ENCODE measurements around the gene SBK3.
A peak's percentile ranks its signal among the peaks of the same experiment; 100 is the strongest.

Gene SBK3

GRCh38 chr19:55519451-55520311 lies 25.7 kb downstream of the SBK3 start:
- no peak for DNase-seq (ENCODE audit: low spot score)

DNA sequence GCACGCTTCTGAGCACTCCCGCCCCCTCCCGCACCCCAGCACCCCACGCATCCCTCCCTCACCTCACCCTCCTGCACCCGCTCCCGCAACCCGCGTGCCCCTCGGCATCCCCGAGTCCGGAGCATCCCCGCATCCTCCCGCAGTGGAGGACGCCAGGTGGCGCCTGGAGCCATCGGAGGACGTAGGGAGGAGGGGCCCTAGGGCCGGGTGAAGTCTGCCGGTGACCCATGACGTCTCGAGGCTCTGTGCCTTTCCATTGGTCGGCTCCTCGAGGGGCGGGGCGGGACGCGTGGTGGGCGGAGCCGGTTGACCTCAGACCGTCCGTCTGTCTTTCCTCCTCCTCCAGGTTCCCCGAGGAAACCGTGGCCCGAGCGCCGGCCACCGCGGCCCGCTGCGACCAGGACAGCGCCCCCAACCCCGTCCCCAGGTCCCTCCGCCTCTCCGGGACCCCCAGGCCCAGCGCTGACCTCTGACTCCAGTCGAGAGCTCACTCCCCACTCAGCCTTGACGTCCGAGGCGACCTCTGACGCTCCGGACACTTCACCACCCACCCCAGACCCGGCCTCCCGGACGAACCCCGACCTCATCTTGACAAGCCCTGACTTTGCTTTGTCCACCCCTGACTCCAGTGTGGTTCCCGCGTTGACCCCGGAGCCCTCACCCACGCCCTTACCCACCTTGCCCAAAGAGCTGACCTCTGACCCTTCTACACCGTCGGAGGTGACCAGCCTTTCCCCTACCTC lies 28.3 kb downstream of the SBK3 start:
- DNase-seq (ENCODE audit: low spot score), result peak; percentile 100
- TF ChIP-seq, protein P1, sequence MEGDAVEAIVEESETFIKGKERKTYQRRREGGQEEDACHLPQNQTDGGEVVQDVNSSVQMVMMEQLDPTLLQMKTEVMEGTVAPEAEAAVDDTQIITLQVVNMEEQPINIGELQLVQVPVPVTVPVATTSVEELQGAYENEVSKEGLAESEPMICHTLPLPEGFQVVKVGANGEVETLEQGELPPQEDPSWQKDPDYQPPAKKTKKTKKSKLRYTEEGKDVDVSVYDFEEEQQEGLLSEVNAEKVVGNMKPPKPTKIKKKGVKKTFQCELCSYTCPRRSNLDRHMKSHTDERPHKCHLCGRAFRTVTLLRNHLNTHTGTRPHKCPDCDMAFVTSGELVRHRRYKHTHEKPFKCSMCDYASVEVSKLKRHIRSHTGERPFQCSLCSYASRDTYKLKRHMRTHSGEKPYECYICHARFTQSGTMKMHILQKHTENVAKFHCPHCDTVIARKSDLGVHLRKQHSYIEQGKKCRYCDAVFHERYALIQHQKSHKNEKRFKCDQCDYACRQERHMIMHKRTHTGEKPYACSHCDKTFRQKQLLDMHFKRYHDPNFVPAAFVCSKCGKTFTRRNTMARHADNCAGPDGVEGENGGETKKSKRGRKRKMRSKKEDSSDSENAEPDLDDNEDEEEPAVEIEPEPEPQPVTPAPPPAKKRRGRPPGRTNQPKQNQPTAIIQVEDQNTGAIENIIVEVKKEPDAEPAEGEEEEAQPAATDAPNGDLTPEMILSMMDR (IDR thresholded peaks at IDR 0.05; ENCODE audit: extremely low read depth, missing control alignments), result peak; percentile 73

More at GRCh38 chr19:55519451-55520311, 25.7 kb downstream of the SBK3 start:
- TF ChIP-seq, protein P1 (IDR thresholded peaks at IDR 0.05; ENCODE audit: extremely low read depth, missing control alignments), result no peak

- DNase-seq (ENCODE audit: low spot score), result no peak
- TF ChIP-seq, protein P1 (IDR thresholded peaks at IDR 0.05; ENCODE audit: extremely low read depth, missing control alignments), result no peak
These were observed 37.2 kb downstream of the SBK3 start for GRCh38 chr19:55508120-55508519.

DNA sequence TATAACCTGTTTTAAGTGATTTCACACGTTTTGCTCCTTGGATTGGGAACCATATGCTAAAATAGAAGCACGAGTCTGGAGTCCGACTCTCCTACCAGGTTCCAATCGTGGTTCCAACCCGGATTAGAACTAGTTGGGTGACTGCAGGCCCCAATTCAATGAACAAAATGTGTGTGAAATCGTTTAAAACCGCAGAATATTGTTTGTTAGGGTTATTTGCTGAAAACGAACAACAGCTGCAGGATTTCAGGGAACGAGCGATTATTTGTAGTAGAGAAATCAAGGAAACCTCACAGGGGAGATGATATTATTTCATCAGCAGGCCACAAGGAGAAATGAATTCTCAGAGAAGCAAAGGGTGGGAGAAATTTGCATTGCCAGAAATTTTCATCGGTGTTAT lies 40.4 kb downstream of the SBK3 start:
- DNase-seq (ENCODE audit: low spot score), result no peak
- TF ChIP-seq, protein P1 (IDR thresholded peaks at IDR 0.05; ENCODE audit: extremely low read depth, missing control alignments), result no peak

DNA sequence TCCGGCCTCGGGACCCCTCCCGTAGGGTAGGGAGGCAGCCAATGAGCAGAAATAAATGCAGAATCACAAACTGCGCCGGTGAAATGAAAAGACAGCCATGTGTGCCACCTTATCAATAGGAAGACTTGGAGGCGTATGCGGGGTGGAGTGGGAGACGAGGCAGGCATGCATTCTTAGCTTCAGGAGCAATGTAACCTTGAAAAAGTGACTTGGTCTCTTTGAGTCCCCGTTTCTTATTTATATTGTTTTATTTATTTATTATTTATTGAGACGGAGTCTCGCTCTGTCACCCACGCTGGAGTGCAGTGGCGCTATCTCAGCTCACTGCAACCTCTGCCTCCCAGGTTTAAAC lies 41.1 kb downstream of the SBK3 start:
- DNase-seq (ENCODE audit: low spot score), result no peak
- TF ChIP-seq, protein P1 (IDR thresholded peaks at IDR 0.05; ENCODE audit: extremely low read depth, missing control alignments), result no peak

DNA sequence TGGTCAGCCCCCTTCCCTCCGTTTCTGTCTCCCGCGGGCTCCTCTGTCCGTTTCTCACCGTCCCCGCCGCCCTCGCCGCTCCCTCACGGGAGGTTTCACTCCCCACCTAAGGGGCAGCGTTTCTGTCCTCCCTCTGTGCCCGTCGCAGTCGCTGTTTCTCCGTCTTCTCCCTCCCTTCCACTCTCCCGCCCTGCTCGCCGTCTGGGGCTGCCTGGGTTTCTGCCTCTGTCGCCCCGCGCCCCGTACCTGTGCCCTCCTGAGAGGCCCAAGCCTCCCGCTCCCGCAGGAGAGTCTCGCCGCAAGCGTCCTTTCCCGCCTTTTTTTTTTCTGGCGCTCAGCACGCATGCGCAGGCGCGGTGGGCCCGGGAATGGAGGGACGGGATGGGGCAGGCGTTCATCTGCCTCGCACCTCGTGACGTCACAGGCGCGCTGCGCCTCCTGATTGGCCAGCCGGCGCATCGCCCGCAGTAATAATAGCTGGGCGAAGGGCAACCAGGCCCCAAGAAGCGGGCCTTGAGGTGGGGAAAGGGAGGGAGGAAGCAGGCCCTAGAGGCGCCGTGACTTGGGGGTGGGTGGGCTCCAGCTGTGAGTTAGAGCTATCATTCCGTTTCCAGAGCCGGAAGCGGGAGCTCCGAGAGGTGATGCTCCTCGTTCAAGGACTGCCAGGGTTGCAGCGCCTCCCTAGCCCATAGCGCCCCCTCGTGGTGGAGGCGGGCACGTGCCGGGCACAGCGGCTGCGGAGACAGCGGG lies 41.7 kb downstream of the SBK3 start:
- DNase-seq (ENCODE audit: low spot score), result peak; percentile 98
- TF ChIP-seq, protein P1 (IDR thresholded peaks at IDR 0.05; ENCODE audit: extremely low read depth, missing control alignments), result peak; percentile 98
